Vagina (tissue), 2 donors: Measurements from ENCODE around the gene BAG3.

Experiments
- CTCF ChIP-seq, 3 experiments: fragments of 450-650 bp in 2 of 3; fragments of 200-600 bp in 1 of 3; sonication (generic) in 1 of 3; IDR thresholded peaks; one replicate each; pipeline ENCODE4 v1.5.1; 2017 to 2019; ENCODE audit warnings: antibody characterized with exemption in 3 of 3, mild to moderate bottlenecking in 2 of 3, moderate library complexity in 2 of 3
- POLR2A ChIP-seq, 2 donors: fragments of 450-650 bp; IDR thresholded peaks; one replicate each; pipeline ENCODE4 v1.6.1; 2017; ENCODE audit warnings: antibody characterized with exemption in 2 of 2, mild to moderate bottlenecking in 2 of 2, moderate library complexity in 2 of 2
- POLR2AphosphoS5 ChIP-seq, 2 donors: sonication (generic); formaldehyde crosslinking; IDR thresholded peaks; one replicate each; pipeline ENCODE4 v1.9.0; 2017; ENCODE audit warnings: antibody characterized with exemption in 2 of 2, mild to moderate bottlenecking in 2 of 2, low read depth in 1 of 2; ENCODE audit not compliant: insufficient read depth in 1 of 2

- TF ChIP-seq CTCF (IDR thresholded peaks at IDR 0.05) (no peak), POLR2A (IDR thresholded peaks at IDR 0.05) (no peak), POLR2AphosphoS5 (IDR thresholded peaks at IDR 0.05; ENCODE audit: insufficient read depth in 1 of 2, low read depth in 1 of 2) (no peak)
These were observed 36.5 kb upstream of the BAG3 start for GRCh38 chr10:119614686-119615085.
